Stimulated activated CD8-positive, alpha-beta memory T cell treated with anti-CD3 and anti-CD28 coated beads, Interleukin-7, amount 100 ng/mL, for 1 hour (primary cell): ENCODE results near the gene HCFC1.

Experiments used
- DNase-seq, 2 donors: peaks; one replicate each; pipeline ENCODE4 v3.0.0-alpha.2; 2020; ENCODE audit warnings: low read depth in 2 of 2

Gene HCFC1

DNA sequence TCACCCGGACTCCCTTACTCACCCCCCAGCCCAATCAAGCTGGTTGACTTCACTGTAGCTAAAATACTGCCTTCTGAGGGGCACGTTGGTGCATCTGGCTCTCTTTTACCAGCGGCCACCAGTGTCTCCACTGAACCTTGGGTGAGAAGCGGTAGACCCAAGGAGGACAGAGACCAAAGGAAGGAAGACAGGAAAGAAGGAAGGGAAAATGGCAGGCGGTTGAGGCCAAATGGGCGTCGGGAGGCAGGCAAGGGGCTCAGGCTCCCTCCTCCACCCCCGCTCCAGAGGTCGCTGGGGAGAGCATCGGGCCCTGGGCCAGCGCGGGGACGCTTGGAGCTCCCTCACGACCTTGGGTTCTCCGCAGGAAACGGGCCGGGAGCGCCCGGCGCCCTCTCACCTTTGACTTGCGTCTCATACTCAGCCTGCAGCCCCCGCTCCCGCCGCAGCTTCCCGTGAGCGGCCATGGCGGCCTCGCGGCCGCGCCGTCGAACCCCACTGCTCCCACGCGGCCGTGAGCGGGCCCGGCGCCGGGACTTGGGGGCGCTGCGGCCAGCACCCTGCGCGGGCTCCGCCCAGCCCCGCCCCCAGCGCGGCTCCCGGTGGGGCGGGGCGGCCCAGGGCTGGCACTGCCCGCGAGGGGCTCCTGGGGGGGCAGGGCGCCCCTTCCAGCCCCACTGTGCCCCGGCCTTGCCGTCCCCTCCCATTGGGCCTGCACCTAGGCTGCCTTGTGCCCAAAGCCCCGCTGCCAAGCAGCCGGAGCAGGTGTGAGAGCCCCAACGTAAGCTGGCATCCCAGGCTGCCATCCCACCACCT, 45.7 kb downstream of the HCFC1 start, which contains the start of gene ARHGAP4:
Gene ARHGAP4, minus strand, starts transcription at position 526 of the 813 bp plus-strand sequence. Its CDS starts 62 bp downstream, at position 464.
- DNase-seq, result no peak

DNA sequence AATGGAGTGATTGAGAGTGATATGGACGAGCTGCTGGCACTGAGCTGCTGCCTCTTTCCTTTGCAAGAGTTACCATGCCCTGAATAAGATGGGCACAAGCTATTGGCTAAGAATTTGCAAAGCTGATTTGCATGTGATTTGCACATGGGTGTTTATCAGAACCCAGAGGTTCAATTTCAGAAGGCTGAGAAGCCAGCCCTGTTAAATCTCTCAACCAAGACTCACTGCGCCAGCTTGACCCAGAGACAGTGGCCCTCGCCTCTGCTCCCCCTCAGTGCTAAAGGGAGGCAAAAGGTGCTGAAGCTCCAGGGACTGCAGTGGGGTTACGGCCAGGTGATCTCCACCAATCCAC, 46.3 kb downstream of the HCFC1 start:
- no peak for DNase-seq

DNA sequence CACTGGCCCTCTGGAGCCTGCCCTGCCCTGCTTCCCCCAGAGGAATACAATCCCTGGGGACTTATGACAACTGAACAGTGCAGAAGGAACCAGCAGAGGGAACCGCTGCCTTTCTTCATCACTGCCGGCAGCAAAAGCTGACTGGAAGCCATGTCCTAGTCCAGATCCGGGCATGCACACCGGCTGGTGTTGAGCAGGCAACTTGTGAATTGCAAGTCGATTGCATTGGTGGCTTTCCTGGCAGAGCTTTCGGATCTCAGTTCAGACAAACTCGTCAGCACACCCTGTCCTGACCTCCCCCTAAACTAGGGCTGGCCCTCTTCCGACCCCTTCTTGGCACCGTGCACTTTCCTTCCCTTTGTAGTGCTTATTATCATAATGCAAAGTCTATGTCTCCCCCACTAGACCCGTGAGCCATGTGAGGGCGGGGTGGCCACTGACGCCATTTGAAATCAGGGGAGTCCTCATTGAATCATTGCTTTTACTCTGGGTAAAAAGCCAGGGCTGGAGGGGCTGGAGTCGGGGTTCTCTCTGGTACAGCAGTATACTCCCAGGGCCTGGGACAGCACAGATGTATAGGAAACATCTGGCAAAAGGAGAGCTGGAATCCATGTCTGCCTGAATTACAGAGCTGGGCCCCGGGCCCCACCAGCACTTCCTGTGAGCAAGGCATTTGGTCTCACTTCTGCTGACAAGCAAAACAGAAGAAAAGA, 47.3 kb downstream of the HCFC1 start:
- no peak for DNase-seq

DNA sequence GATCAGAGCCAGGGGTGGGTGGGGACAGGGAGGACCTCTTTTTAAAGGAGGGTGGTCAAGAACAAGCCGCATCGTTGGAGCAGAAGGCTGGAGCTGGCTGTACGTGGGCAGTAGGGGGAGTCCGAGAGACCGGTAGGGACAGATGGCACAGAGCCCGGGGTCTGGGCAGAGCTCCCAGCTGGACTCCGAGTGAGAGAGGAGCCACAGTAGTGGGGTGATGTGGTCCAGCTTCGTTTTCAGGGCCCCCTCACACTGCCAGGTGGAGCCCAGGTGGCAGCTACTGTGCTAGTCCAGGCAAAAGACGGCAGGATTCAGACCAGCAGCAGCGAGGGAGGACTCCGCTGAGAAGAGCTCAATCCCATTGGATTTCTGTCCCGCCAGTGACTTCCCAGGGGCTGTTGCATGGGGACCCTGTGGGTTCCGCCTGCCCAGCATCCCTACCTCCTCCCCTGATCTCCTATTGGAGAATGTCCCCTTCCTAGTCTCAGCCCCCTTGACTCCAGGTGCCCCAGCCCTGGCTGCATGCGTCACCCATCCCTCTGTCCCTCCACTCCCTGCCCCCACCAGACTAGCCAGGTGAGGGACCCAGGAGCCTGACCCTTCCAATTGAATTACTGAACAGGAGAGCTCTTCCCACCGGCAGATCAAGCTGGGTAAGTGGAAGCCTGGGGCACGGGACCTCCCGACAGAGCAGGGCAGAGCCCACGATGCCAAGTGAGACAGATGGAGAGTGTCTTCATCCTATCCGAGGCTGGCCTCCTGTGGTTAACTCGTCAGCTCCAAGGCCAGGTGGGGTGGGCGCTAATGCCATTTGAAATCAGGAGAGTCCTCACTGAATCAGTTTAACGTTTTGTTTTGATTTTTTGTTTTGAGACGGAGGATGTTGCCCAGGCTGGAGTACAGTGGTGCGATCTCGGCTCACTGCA, 48.4 kb downstream of the HCFC1 start:
- DNase-seq, result no peak

DNA sequence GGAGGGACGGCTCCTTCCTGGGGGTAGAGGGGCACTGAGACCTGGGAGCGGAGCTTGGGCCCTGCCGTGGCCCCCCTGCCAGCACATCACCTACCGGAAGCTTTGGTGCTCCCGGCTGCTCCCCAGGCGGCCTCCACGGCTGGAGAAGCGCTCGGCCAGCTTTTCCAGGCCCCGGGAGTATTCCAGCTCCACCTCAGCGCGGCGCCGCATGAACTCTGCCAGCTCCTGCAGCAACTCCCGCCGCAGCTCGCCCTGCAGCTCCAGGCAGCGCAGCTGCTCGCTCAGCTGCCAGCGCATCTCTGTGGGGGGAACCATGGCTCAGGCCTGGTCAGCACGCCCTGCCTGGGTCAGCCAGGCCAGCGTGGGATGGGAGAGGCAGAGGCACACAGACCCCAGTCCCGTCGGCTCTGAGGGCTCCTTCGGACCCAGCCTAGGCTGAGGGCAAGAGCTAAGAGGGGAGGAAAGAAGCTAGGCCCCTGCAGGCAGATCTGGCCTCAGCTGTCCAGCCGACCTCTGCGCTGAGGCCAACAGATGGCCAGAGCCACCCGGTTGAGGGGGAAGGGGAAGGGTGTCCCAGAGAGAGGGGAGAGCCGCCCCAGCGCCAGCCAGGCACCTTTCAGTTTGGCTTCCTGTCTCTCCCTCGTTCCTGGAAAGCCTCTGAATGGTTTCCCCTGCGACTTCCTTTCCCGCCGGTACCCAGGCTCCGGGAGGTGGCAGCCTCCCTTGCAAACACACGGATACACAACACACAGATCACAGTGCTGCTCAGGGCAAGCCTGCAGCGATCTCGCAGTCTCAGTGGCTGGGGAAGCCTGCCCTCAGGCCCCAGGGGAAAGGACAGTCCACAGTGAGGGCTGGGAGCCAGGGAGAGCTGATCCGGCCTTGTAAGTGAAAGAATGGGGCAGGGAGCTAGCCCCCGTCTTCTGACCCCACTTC, 49.8 kb downstream of the HCFC1 start:
- DNase-seq, result no peak

DNA sequence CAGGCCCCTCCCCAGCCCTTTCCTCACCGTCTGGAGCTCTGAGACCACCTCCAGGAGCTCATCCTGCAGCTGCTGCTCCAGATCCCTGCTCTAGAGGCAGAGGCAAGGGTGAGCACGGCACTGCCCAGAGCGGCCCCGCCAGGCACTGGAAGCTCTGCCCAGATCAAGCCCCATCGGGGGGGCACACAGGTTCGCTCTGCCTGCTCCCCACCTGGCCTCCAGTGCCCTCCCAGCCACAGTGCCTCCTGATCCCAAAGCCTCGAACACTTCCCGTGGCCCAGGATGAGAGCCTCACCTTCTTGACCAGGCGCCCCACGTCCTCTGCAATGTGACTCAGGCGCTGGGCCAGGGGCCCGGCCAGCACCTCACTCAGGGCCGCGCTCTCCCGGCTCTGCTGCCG, 50.5 kb downstream of the HCFC1 start:
- no peak for DNase-seq

DNA sequence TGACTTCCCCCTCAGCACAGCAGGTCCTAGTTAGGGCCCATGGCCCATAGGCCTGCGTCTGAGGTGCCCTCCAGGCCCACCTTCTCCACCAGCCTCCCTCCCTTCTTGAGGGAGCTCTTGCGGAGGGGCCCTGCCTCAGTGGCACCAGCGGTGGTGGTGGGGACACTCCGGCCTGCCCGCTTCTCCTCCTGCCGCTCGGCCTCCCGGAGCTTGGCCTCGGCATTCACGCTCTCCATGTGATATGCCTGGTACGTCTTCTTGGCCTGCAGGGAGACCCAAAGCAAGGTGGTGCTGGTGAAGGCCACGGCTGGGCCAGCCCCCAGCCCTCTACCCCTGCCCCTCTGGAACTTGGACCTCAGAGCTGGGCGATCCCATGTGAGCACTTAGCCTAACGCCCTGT, 51.1 kb downstream of the HCFC1 start:
- DNase-seq, result no peak

DNA sequence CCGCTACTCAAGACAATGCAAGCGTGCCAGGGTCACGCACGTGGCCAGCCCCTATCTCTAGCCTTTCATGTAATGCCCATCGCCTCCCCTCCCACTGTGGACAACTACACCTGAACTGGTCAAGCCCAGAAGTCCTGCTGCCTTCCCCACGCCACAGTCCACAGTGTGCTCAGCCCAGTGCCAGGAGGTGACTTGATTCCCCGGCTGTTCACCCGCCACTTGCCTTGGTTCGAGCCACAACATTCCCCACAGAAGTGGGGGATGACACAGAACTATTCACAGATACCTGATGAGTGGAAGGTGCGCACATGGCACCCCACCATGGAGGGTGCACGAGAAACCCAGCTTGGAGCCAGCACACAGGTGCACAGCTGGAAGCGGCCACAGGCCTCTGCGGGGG, 52.3 kb downstream of the HCFC1 start:
- DNase-seq, result no peak

DNA sequence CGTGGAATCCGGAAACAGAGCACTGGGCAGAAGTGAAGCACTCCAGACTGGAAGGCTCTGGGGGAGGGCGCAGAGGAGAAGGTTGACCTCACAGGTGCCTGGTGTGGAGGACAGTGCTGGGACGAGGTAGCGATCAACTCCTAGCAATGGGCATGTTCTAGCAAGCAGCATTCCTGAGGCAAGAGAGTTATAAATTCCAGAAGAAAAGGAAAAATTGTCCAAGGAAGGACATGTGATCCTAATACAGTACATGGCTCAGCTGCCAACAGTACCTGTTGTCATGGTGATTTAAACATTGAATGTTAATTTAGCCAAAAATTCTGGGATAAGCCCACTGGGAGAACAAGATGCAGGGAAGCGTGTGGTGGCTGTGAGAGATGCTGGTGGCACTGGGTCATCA, 53.7 kb downstream of the HCFC1 start:
- DNase-seq, result no peak

DNA sequence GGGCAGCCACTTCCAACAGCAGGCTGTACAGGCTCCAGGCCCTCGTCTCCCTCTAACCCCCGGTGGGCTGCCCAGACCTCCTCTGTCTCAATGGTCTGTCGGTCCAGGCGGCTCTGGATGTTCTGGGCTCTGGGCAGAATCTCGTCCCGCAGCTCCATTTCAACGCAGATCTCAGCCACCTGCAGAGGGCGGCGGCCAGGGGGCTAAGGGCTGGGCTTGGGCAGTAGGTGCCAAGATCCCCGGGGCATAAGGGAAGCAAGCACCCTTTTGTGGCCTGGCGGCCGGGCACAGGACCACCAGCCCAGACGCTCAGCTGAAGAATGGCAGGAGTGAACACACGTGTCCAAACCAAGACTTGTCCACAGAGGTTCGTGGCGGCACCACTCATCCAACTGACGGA, 57.9 kb downstream of the HCFC1 start:
- DNase-seq, result no peak

DNA sequence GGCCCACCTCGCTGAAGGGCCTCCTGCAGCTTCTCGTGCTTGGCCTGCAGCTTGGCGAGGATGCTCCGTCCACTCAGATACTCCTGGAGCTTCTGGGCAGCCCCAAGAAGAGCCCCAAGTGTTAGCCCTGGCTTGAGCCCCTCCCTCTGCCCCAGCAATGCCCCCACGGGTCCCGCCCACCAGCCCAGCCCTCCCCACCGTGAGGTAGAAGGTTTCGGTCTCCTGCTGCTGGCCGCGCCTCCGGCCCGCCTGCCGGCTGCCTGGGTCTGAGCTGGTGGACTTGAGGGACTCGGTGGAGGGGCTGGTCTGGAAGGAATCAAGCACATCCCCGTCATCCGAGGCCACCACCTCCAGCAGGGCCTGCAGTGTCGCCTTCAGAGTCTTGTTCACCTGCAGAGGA, 58.4 kb downstream of the HCFC1 start:
- no peak for DNase-seq

DNA sequence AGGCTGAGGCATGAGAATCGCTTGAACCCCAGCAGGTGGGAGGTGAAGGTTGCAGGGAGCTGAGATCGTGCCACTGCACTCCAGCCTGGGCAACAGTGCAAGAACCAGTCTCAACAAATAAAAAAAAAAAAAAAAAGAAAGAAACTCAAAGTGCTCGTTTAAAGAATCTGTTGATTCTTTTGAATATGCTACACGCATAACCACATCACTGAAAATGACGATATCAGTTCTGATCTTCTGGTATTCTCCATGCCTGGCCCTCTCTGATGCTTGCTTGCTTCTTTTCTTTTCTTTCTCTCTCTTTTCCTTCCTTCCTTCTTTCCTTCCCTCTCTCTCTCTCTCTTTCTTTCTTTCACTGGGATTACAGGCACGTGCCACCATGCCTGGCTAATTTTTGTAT, 59.8 kb downstream of the HCFC1 start:
- DNase-seq, result no peak

DNA sequence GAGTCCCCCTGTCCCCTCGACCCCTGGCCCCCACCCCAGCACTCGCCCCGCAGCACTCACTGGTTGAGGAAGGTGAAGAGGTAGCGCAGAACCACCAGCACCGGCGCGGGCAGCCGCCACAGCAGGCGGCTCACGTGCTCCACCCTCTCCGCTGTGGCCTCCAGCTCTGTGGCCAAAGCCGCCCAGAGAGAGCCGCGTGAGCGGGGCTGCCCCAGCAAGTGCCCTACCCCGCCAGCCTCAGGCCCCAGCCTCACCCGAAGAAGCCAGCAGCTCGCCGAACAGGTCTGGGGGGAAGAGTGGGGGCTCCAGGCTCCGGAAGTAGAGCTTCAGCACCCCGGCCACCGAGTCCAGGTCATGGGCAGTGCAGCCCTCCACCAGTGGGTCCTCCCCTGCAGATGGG, 61.2 kb downstream of the HCFC1 start:
- DNase-seq, result no peak

DNA sequence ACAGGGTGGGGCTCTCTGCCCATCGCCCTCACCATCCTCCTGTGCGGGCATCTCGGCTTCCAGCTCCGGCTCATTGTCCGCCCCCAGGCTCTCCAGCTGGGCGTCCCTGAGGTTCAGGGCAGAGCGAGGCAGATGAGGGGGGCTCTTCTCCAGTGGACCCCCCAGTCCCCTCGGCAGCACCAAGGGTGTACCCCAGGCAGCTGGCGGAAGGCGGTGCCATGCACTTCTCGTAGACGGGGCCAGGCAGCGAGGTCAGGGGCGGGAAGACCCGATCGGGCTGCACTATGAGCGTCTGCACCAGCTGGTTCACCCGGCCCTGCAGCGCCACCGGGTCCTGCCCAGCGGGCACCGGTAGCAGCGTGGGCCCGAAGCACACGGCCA, 61.6 kb downstream of the HCFC1 start:
- DNase-seq, result no peak

DNA sequence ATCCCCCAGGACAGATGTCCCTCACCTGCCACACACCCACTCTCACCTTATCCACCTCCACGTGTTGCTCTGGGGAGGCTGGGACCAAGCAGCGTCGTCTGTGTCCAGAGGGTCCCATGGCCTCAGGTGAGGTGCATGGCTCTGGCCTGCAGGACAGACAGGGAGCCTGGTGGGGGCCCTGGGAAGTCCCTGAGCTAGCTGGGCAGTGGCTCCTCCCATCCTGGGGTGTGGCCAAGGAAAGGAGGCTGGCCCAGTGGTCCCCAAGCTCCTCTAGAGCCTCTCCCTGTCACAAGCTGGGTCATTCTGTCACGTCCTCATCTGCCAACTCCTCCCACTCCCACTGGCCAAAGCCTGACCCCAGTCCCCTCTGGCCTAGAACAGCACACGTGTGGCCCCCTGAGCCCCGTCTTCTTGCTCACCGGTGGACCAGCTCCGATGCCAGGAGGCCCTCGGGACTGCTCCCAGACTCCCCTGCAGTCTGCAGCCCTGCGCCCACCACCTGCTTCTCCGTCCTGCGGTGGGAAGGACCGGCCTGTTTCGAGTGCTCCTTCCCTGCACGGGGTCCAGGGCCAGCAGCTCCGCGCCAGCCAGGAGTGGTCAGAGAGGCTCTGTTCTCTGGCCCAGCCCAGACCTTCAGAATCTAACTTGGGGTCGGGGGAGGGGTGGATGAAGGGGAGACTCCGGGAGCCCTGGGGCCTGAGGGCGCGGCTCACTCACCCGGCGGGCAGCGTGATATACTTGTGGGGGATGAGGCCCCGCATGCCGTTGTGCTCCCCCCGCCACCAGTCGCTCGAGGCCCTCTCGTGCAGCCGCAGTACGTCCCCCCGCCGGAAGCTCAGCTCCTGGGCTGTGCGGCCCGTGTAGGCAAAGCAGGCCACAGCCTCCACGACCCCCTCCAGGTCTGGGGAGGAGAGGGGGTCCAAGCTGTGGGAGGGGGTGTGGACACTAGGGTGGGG, 62.3 kb downstream of the HCFC1 start:
- no peak for DNase-seq

DNA sequence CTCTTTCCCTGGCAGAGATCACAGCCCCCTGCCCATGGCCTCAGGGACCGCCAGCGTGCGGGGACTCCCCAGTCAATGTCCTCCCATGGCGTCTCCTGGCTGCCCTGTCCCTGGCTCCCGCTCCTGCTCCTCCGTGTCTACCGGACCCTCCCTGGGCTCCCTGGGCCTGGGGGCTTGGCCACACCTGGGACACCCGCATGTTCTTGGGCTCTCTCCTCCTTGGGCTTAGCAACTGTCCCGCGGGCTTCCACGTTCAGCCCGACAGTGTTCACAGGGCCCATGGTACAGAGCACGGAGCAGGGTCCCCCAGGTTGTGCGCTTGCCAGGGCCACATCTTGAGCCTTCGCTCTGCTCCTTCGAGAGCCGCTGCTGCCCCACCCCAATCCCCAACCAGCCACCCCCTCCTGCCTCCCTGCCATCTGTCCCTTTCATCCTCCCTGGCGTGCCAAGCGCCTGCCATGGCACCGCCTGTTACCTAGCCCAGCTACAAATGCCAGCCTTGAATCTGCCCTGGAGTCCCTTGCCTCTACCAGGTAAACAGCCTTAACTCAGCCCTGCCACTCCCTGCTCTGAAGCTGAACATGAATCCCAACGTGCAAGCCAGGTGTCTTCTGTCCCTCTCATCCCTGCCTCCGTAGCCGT, 63.3 kb downstream of the HCFC1 start:
- DNase-seq, result no peak

DNA sequence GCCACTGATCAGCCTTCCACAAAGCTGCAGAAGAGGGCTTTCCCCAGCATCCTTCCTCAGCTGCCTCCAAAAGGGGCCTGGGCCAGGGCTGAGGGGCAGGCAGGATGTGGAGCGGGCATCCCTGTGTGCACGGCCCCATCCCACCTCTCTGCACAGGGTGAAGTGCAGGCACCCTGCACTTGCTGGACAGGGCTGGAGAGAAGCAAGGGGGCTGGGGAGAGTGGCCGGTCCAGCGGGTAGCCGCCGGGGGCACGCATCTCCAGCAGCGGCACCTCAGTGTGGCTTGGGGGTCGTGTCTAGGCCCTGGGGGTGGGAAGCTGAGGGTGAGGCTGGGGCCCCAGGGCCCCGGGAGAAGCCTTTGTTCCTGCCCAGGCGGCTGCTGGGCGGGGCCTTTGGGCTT, 64.2 kb downstream of the HCFC1 start:
- DNase-seq, result no peak

DNA sequence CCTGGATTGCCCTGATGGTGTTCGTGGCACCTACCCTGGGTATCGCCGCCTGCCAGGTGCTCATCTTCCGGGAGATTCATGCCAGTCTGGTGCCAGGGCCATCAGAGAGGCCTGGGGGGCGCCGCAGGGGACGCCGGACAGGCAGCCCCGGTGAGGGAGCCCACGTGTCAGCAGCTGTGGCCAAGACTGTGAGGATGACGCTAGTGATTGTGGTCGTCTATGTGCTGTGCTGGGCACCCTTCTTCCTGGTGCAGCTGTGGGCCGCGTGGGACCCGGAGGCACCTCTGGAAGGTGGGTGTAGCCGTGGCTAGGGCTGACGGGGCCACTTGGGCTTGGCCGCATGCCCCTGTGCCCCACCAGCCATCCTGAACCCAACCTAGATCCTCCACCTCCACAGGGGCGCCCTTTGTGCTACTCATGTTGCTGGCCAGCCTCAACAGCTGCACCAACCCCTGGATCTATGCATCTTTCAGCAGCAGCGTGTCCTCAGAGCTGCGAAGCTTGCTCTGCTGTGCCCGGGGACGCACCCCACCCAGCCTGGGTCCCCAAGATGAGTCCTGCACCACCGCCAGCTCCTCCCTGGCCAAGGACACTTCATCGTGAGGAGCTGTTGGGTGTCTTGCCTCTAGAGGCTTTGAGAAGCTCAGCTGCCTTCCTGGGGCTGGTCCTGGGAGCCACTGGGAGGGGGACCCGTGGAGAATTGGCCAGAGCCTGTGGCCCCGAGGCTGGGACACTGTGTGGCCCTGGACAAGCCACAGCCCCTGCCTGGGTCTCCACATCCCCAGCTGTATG, 65.3 kb downstream of the HCFC1 start:
- DNase-seq, result no peak
